Measurements from ENCODE around the gene MTCH1. TPM values are rescaled to one million over a fixed set of nuclear protein-coding genes. Genes with fewer than 3 reads are reported as not detected.

MTCH1 gene
- total and polyA plus RNA-seq, 9 of the 15 experiments (the other 6 are each of a cell fraction or from before 2014, with no cell fraction given), result 7.9 to 161 (median 118) TPM

DNA sequence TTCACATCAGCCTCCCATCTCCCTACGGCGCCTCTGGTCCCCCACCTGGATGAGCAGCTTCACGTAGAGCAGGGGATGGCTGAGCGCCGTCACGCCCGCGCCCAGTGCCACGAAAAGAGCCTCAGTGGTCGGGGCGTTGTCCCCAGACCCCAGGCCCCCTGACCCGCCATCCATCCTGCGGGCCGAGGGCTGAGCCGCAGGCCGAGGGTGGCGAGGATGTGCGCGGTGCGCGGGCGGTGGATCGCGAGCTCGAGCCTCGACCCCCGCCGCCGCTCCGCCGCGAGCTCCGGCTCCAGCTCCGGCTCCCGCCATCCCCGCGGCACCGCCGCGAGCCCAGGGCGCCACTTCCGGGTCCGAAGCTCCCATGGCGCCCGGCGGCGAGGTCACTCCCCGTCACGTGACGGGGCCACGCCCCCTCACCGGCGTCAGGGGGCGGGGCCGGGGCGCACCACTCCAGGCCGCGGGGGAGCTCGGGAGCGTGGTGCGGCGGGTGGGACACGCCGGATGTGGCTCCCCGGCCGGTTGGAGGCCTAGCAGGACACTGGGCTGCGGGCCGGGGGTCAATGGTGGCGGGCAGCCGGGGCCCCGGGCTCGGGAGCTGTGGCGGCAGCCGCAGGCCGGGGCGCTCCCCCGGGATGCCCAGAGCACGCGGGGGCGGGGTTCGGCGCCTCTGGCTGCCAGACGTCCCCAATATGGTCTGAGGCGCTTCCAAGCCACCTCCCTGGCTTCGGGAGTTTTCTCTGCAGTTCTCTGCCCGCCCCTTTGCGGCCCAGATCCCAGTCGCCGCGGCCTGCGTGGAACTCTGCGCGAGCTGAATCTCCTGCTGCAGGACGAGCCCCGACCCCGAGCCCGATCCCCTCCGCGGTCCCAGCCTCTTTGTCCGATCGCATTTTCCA lies at the start of gene MTCH1 (continued):
- TF ChIP-seq ETV1 (tag; conservative IDR thresholded peaks at IDR 0.05; ENCODE audit: low read depth) (no peak), MXI1 (IDR thresholded peaks at IDR 0.05; ENCODE audit: low read depth, low read length) (0 out of 2 replicates have a peak, but pooled peaks have one; percentile 70), MTA3 (IDR thresholded peaks at IDR 0.05; ENCODE audit: borderline replicate concordance) (peak; percentile 96), HDAC1 (IDR thresholded peaks at IDR 0.05) (0 out of 4 replicates have a peak, but pooled peaks of 1 of the 2 experiments have one; percentile 26), CXXC5 (CRISPR knock-in tag; IDR thresholded peaks at IDR 0.05) (peak; percentile 94), TBL1XR1 (IDR thresholded peaks at IDR 0.05; ENCODE audit: low read length in 2 of 2) (no peak), NELFE (IDR thresholded peaks at IDR 0.05; ENCODE audit: insufficient read depth, insufficient read length) (no peak), ZNF143 (CRISPR knock-in tag; IDR thresholded peaks at IDR 0.05) (peak; percentile 60; the same call in 1 of the 2 replicates), BRD4 (IDR thresholded peaks at IDR 0.05) (peak; percentile 65; the same call in 1 of the 2 replicates), TCF7 (IDR thresholded peaks at IDR 0.05; ENCODE audit: borderline replicate concordance) (no peak), ZNF277 (CRISPR knock-in tag; IDR thresholded peaks at IDR 0.05; ENCODE audit: borderline replicate concordance) (no peak)
- TF ChIP-seq, protein P1, sequence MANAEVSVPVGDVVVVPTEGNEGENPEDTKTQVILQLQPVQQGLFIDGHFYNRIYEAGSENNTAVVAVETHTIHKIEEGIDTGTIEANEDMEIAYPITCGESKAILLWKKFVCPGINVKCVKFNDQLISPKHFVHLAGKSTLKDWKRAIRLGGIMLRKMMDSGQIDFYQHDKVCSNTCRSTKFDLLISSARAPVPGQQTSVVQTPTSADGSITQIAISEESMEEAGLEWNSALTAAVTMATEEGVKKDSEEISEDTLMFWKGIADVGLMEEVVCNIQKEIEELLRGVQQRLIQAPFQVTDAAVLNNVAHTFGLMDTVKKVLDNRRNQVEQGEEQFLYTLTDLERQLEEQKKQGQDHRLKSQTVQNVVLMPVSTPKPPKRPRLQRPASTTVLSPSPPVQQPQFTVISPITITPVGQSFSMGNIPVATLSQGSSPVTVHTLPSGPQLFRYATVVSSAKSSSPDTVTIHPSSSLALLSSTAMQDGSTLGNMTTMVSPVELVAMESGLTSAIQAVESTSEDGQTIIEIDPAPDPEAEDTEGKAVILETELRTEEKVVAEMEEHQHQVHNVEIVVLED (CRISPR knock-in tag; IDR thresholded peaks at IDR 0.05), result peak; percentile 72
- TF ChIP-seq, protein P2, sequence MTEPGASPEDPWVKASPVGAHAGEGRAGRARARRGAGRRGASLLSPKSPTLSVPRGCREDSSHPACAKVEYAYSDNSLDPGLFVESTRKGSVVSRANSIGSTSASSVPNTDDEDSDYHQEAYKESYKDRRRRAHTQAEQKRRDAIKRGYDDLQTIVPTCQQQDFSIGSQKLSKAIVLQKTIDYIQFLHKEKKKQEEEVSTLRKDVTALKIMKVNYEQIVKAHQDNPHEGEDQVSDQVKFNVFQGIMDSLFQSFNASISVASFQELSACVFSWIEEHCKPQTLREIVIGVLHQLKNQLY (CRISPR knock-in tag; conservative IDR thresholded peaks at IDR 0.05), result 0 out of 4 replicates have a peak, but pooled peaks have one; percentile 19 to 67
- TF ChIP-seq, protein P3, sequence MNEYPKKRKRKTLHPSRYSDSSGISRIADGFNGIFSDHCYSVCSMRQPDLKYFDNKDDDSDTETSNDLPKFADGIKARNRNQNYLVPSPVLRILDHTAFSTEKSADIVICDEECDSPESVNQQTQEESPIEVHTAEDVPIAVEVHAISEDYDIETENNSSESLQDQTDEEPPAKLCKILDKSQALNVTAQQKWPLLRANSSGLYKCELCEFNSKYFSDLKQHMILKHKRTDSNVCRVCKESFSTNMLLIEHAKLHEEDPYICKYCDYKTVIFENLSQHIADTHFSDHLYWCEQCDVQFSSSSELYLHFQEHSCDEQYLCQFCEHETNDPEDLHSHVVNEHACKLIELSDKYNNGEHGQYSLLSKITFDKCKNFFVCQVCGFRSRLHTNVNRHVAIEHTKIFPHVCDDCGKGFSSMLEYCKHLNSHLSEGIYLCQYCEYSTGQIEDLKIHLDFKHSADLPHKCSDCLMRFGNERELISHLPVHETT (CRISPR knock-in tag; conservative IDR thresholded peaks at IDR 0.05 in 1 of 2, IDR thresholded peaks at IDR 0.05 in 1 of 2), result peak in 1 of 2 experiments; percentile 61; a peak in 1 of 4 replicates
- TF ChIP-seq, protein P4, sequence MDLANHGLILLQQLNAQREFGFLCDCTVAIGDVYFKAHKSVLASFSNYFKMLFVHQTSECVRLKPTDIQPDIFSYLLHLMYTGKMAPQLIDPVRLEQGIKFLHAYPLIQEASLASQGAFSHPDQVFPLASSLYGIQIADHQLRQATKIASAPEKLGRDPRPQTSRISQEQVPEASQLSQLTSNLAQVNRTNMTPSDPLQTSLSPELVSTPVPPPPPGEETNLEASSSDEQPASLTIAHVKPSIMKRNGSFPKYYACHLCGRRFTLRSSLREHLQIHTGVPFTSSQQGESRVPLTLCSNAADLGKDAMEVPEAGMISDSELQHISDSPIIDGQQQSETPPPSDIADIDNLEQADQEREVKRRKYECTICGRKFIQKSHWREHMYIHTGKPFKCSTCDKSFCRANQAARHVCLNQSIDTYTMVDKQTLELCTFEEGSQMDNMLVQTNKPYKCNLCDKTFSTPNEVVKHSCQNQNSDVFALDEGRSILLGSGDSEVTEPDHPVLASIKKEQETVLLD (IDR thresholded peaks at IDR 0.05), result no peak
- TF ChIP-seq, protein P5, sequence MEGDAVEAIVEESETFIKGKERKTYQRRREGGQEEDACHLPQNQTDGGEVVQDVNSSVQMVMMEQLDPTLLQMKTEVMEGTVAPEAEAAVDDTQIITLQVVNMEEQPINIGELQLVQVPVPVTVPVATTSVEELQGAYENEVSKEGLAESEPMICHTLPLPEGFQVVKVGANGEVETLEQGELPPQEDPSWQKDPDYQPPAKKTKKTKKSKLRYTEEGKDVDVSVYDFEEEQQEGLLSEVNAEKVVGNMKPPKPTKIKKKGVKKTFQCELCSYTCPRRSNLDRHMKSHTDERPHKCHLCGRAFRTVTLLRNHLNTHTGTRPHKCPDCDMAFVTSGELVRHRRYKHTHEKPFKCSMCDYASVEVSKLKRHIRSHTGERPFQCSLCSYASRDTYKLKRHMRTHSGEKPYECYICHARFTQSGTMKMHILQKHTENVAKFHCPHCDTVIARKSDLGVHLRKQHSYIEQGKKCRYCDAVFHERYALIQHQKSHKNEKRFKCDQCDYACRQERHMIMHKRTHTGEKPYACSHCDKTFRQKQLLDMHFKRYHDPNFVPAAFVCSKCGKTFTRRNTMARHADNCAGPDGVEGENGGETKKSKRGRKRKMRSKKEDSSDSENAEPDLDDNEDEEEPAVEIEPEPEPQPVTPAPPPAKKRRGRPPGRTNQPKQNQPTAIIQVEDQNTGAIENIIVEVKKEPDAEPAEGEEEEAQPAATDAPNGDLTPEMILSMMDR (IDR thresholded peaks at IDR 0.05 in 2 of 3, conservative IDR thresholded peaks at IDR 0.05 in 1 of 3; ENCODE audit: insufficient read depth in 2 of 3, low read depth in 1 of 3, low read length in 3 of 3), result 0 out of 6 replicates have a peak, but pooled peaks of 1 of the 3 experiments have one; percentile 1
